ENCODE results near the gene THSD8.
A peak's percentile ranks its signal among the peaks of the same experiment; 100 is the strongest.
"Not testable (repeated sequence)": the region's sequence is repeated elsewhere in the genome, so short reads cannot be mapped to it uniquely, and the experiment has no call there.

Gene THSD8

GRCh38 chr19:12802267-12803106, 618 bp downstream of the THSD8 start:
- in situ Hi-C loops (cut with HindIII; ENCODE audit: low pct_ligation_motif_present, low pct_unique_long_range_greater_than_20kb, low sequenced_read_pairs), result no loop called here
- DNase-seq, result no peak

- DNase-seq, result no peak
- in situ Hi-C loops (cut with HindIII; ENCODE audit: low pct_ligation_motif_present, low pct_unique_long_range_greater_than_20kb, low sequenced_read_pairs), result no loop called here
These were observed 2.2 kb downstream of the THSD8 start for GRCh38 chr19:12804051-12804450.

GRCh38 chr19:12806242-12807081, 4.6 kb downstream of the THSD8 start, which contains the start of gene RNASEH2A:
TSS of gene RNASEH2A (plus strand) at chr19:12806584. CDS start at chr19:12806674, 90 bp downstream.
- peak; percentile 90 for DNase-seq
- in situ Hi-C loops (cut with HindIII; ENCODE audit: low pct_ligation_motif_present, low pct_unique_long_range_greater_than_20kb, low sequenced_read_pairs), result no loop called here

GRCh38 chr19:12815088-12815487, 13.2 kb downstream of the THSD8 start:
- in situ Hi-C loops (cut with HindIII; ENCODE audit: low pct_ligation_motif_present, low pct_unique_long_range_greater_than_20kb, low sequenced_read_pairs), result no loop called here
- DNase-seq, result no peak

- in situ Hi-C loops (cut with HindIII; ENCODE audit: low pct_ligation_motif_present, low pct_unique_long_range_greater_than_20kb, low sequenced_read_pairs); DNase-seq: not testable (repeated sequence)
These were observed 15.3 kb downstream of the THSD8 start for GRCh38 chr19:12817188-12817587.

GRCh38 chr19:12817810-12818209, 15.9 kb downstream of the THSD8 start:
- DNase-seq; in situ Hi-C loops (cut with HindIII; ENCODE audit: low pct_ligation_motif_present, low pct_unique_long_range_greater_than_20kb, low sequenced_read_pairs): not testable (repeated sequence)

GRCh38 chr19:12821761-12822160, 19.9 kb downstream of the THSD8 start:
- no peak for DNase-seq
- in situ Hi-C loops (cut with HindIII; ENCODE audit: low pct_ligation_motif_present, low pct_unique_long_range_greater_than_20kb, low sequenced_read_pairs), result no loop called here

GRCh38 chr19:12825254-12826131, 23.6 kb downstream of the THSD8 start:
- in situ Hi-C loops (cut with HindIII; ENCODE audit: low pct_ligation_motif_present, low pct_unique_long_range_greater_than_20kb, low sequenced_read_pairs), result no loop called here
- DNase-seq, result no peak

- DNase-seq, result no peak
- in situ Hi-C loops (cut with HindIII; ENCODE audit: low pct_ligation_motif_present, low pct_unique_long_range_greater_than_20kb, low sequenced_read_pairs), result no loop called here
These were observed 26.6 kb downstream of the THSD8 start for GRCh38 chr19:12828494-12828893.

- in situ Hi-C loops (cut with HindIII; ENCODE audit: low pct_ligation_motif_present, low pct_unique_long_range_greater_than_20kb, low sequenced_read_pairs), result no loop called here
- DNase-seq, result no peak
These were observed 31.5 kb downstream of the THSD8 start for GRCh38 chr19:12833418-12833737.

GRCh38 chr19:12833738-12834565, 32.1 kb downstream of the THSD8 start:
- peak; percentile 30 for DNase-seq
- in situ Hi-C loops (cut with HindIII; ENCODE audit: low pct_ligation_motif_present, low pct_unique_long_range_greater_than_20kb, low sequenced_read_pairs), result no loop called here

- in situ Hi-C loops (cut with HindIII; ENCODE audit: low pct_ligation_motif_present, low pct_unique_long_range_greater_than_20kb, low sequenced_read_pairs), result no loop called here
- no peak for DNase-seq
These were observed 32.7 kb downstream of the THSD8 start, which contains the start of gene RTBDN for GRCh38 chr19:12834566-12834943. TSS of gene RTBDN (minus strand) at chr19:12834579. CDS start at chr19:12829979, 4,600 bp downstream.

- in situ Hi-C loops (cut with HindIII; ENCODE audit: low pct_ligation_motif_present, low pct_unique_long_range_greater_than_20kb, low sequenced_read_pairs), result no loop called here
- DNase-seq, result peak; percentile 24
These were observed 33.3 kb downstream of the THSD8 start for GRCh38 chr19:12834976-12835757.

- no peak for DNase-seq
- in situ Hi-C loops (cut with HindIII; ENCODE audit: low pct_ligation_motif_present, low pct_unique_long_range_greater_than_20kb, low sequenced_read_pairs), result no loop called here
These were observed 34.6 kb downstream of the THSD8 start for GRCh38 chr19:12836529-12836863.

- in situ Hi-C loops (cut with HindIII; ENCODE audit: low pct_ligation_motif_present, low pct_unique_long_range_greater_than_20kb, low sequenced_read_pairs), result no loop called here
- no peak for DNase-seq
These were observed 35.4 kb downstream of the THSD8 start for GRCh38 chr19:12837225-12837624.

- peak; percentile 56 for DNase-seq
These were observed 36.5 kb downstream of the THSD8 start, which contains the start of gene MAST1 for GRCh38 chr19:12838182-12838885. TSS of gene MAST1 (plus strand) at chr19:12838515. CDS start at chr19:12838573, 58 bp downstream.

More at GRCh38 chr19:12838182-12838885, 36.5 kb downstream of the THSD8 start, which contains the start of gene MAST1:
- in situ Hi-C loops (cut with HindIII; ENCODE audit: low pct_ligation_motif_present, low pct_unique_long_range_greater_than_20kb, low sequenced_read_pairs), result no loop called here
